Upper lobe of left lung (tissue), 4 donors: ENCODE results near the gene RCC2.

Source experiments
- CTCF ChIP-seq, 6 experiments: fragments of 450-650 bp in 4 of 6; fragments of 200-600 bp in 2 of 6; sonication (generic) in 2 of 6; IDR thresholded peaks; one replicate each; pipeline ENCODE4 v1.5.1; 2016 to 2019; ENCODE audit warnings: antibody characterized with exemption in 6 of 6
- POLR2A ChIP-seq, 4 donors: fragments of 450-650 bp; IDR thresholded peaks; one replicate each; pipeline ENCODE4 v1.5.1; 2016 to 2017; ENCODE audit warnings: antibody characterized with exemption in 4 of 4, mild to moderate bottlenecking in 2 of 4
- POLR2AphosphoS5 ChIP-seq, 2 donors: sonication (generic); formaldehyde crosslinking; IDR thresholded peaks; one replicate each; pipeline ENCODE4 v1.5.1; 2017; ENCODE audit warnings: antibody characterized with exemption in 2 of 2

GRCh38 chr1:17377325-17377953 is 62.0 kb downstream of the RCC2 start:
- TF ChIP-seq CTCF (IDR thresholded peaks at IDR 0.05) (no peak), POLR2AphosphoS5 (IDR thresholded peaks at IDR 0.05) (no peak), POLR2A (IDR thresholded peaks at IDR 0.05) (no peak)
